Hematopoietic multipotent progenitor cell (in vitro differentiated cells): ENCODE measurements around the gene AMPD3. TPM values are rescaled to one million over a fixed set of nuclear protein-coding genes. Genes with fewer than 3 reads are reported as not detected.

Source experiments
- DNase-seq, 3 donors: peaks; one replicate each; pipeline ENCODE4 v3.0.0-alpha.2; 2011 to 2015; ENCODE audit warnings: low read depth in 2 of 3, low spot score in 2 of 3
- total RNA-seq: library from RNA; depleted of rRNA; stranded (reverse); fragments of >200 nt; gene quantifications from one replicate; pipeline ENCODE4 v1.2.3, GENCODE V29; 2012

The AMPD3 gene
- total RNA-seq, 1 donor: 28.0 TPM

- peak; percentile 55 to 88 (median 84) for DNase-seq
Measured at GRCh38 chr11:10459029-10459970, 4.2 kb downstream of the AMPD3 start.

GRCh38 chr11:10460611-10461275 is 5.7 kb downstream of the AMPD3 start:
- no peak for DNase-seq

GRCh38 chr11:10461276-10461790 is 6.3 kb downstream of the AMPD3 start:
- no peak for DNase-seq

- DNase-seq: no peak
Measured at GRCh38 chr11:10462746-10463300, 7.8 kb downstream of the AMPD3 start.

- no peak for DNase-seq
Measured at GRCh38 chr11:10473371-10473770, 18.3 kb downstream of the AMPD3 start.

- no peak for DNase-seq
Measured at GRCh38 chr11:10474551-10474950, 19.5 kb downstream of the AMPD3 start.

- no peak for DNase-seq
Measured at GRCh38 chr11:10476342-10476741, 21.3 kb downstream of the AMPD3 start.

- DNase-seq: no peak
Measured at GRCh38 chr11:10476927-10477689, 22.0 kb downstream of the AMPD3 start.

- no peak for DNase-seq
Measured at GRCh38 chr11:10477690-10478046, 22.6 kb downstream of the AMPD3 start.

GRCh38 chr11:10478066-10478465 is 23.0 kb downstream of the AMPD3 start:
- peak in 2 of 3 donors; percentile 15 to 38 for DNase-seq

- DNase-seq: no peak
Measured at GRCh38 chr11:10478574-10479550, 23.8 kb downstream of the AMPD3 start.

GRCh38 chr11:10480026-10480425 is 25.0 kb downstream of the AMPD3 start:
- DNase-seq: no peak

GRCh38 chr11:10480760-10481159 is 25.7 kb downstream of the AMPD3 start:
- no peak for DNase-seq

GRCh38 chr11:10481560-10482349 is 26.7 kb downstream of the AMPD3 start:
- DNase-seq: no peak

- no peak for DNase-seq
Measured at GRCh38 chr11:10483174-10483573, 28.1 kb downstream of the AMPD3 start.

GRCh38 chr11:10483584-10483983 is 28.5 kb downstream of the AMPD3 start:
- no peak for DNase-seq

GRCh38 chr11:10484461-10485180 is 29.6 kb downstream of the AMPD3 start:
- no peak for DNase-seq

GRCh38 chr11:10485646-10486045 is 30.6 kb downstream of the AMPD3 start:
- DNase-seq: no peak
